ENCODE data around the gene RB1.
"Not testable (repeated sequence)": the region's sequence is repeated elsewhere in the genome, so short reads cannot be mapped to it uniquely, and the experiment has no call there.

The RB1 gene

GRCh38 chr13:48410199-48410598, 106.6 kb downstream of the RB1 start:
- no peak for DNase-seq

DNA sequence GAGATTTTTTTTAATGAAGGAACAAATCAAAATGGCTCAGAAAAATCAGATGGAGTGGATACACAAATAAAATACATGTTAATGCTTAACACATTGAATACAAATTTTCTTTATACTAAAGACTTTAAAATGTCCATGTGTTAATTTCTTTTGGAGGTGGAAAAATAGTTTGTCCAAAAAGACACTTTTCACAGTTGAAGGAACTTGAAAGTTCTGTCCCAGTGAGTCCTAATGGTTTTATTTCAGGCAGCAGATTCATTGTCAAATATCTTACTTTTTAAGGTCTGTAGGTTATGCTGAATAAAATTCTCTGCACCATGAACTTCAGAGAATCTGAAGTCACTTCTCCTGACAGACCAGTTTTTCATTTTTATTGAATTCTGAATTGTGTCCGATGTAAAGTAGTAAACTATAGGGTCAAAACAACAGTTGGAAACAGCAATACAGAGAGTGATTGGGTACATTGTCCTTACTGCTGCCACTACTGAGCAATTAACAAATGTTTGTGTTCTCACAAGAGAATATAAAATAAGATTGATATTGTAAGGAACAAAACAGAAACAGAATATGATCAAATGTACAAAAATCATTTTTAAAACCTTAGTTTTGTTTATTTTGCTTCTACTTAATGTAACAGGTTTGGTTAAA, 107.7 kb downstream of the RB1 start:
- no peak for DNase-seq

- peak; percentile 59 for DNase-seq
Observed at GRCh38 chr13:48411841-48412531, 108.4 kb downstream of the RB1 start.

DNA sequence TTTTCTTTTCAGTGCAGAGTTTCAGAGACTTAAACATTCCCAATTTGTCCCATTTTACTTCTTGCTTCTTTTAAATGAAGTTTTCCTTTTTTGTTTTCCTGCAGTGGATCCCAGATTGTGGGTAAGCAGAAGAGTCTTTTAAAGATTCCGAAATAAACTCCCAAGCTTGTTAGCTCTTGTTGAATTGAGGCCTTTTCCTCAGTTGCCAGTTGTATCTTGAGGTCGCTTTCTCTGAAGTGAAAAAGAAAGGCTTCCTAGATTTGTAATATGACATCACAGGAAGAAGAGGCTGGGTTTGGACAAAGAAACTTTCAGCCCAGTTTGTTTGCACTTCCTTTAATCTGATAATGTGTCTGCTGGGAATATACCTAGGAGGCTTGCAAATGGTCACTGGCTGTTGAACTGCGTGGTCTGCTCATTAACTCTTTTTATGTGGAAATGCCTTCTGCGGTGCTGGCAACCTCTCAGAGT, 109.4 kb downstream of the RB1 start, which contains the start of gene LPAR6:
Gene LPAR6, minus strand, starts transcription at position 233 of the 471 bp plus-strand sequence. CDS start 690 bp downstream, outside the sequence.
- DNase-seq: peak; percentile 65

GRCh38 chr13:48414501-48414900, 111.0 kb downstream of the RB1 start:
- no peak for DNase-seq

DNA sequence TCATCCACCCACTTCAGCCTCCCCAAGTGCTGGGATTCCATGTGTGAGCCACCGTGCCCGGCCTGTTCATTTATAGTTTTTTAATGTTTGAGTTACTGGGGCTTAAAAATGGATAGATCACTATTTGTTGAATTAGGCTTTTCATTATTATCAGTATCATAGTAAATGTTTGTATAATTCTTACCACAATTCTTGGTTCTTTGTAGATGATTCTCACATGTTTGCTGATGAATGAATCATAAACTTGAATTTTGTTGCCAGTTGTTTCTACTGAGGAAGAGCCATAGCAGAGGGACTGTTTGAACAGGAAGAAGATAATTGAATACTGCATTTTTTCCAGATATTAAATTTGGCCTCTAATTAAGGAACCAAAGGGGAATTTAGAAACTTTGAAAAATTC, 112.0 kb downstream of the RB1 start:
- no peak for DNase-seq

DNA sequence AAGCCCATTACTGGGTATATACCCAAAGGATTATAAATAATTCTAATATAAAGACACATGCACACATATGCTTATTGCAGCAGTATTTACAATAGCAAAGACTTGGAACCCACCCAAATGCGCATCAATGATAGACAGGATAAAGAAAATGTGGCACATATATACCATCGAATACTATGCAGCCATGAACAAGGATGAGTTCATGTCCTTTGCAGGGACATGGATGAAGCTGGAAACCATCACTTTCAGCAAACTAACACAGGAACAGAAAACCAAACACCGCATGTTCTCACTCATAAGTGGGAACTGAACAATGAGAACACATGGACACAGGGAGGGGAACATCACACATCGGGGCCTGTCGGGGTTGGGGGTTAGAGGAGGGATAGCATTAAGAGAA, 118.5 kb downstream of the RB1 start:
- DNase-seq: not testable (repeated sequence)

DNA sequence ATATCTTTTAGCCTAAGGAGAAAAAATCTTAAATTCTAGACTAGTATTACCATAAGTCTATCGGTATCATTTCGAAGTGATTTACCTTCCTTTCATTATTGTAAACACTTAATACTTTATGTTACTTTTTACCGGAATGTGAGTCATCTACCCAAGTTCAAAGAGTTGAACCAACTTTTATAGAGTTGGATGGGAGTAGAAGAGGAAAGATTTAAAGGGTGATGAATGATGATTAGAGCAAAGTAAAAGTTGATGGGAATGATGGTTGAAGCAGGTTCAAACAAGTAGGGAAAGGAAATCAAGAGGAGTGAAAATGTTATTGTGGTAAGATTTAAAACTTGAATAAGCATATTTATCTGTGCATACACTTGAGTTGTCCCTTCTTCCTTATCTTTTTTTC, 120.7 kb downstream of the RB1 start:
- no peak for DNase-seq

DNA sequence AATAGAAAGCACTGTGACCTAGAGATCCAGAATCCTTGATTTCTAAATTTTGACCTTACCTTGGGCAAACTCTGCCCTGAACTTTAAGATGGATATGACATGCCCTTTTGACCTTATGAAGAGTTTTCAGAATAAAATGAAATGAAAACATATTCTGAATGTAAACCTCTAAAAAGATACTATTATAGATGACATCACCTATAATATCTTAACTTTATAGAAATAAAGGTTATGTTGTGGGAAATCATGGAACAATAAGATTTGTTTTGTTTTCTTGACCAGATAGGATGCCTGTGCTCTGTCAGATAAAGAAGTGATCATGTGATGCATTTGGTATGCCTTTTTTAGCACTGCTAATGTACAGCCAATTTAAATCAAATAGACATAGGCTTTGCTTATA, 122.5 kb downstream of the RB1 start:
- no peak for DNase-seq

- not testable (repeated sequence) for DNase-seq
Observed at GRCh38 chr13:48426755-48427298, 123.3 kb downstream of the RB1 start.

- no peak for DNase-seq
Observed at GRCh38 chr13:48429036-48429435, 125.5 kb downstream of the RB1 start.

DNA sequence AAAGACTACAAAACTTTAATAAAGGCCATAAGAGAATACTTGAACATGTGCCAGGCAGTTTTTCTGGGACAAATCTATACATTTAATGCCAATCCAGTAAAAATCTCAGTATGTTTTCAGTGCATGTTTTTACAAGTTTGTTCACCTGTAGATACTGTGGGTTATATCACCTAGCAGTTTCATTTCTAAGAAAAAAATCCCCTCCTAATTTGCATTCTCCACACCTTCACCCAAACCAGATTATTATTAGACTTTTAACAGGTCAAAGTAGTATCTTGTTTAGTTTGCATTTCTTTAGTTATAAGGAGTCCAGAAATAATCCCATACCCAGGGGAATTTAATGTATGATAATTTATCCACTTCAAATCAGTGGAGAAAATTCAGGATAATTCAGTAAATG, 126.3 kb downstream of the RB1 start:
- no peak for DNase-seq

- DNase-seq: no peak
Observed at GRCh38 chr13:48431431-48431830, 127.9 kb downstream of the RB1 start.

- DNase-seq: no peak
Observed at GRCh38 chr13:48431987-48432615, 128.6 kb downstream of the RB1 start.

- no peak for DNase-seq
Observed at GRCh38 chr13:48434200-48434599, 130.6 kb downstream of the RB1 start.

GRCh38 chr13:48436661-48437288, 133.2 kb downstream of the RB1 start:
- no peak for DNase-seq

- DNase-seq: no peak
Observed at GRCh38 chr13:48437371-48437770, 133.8 kb downstream of the RB1 start.

GRCh38 chr13:48443442-48444208, 140.1 kb downstream of the RB1 start:
- DNase-seq: no peak

DNA sequence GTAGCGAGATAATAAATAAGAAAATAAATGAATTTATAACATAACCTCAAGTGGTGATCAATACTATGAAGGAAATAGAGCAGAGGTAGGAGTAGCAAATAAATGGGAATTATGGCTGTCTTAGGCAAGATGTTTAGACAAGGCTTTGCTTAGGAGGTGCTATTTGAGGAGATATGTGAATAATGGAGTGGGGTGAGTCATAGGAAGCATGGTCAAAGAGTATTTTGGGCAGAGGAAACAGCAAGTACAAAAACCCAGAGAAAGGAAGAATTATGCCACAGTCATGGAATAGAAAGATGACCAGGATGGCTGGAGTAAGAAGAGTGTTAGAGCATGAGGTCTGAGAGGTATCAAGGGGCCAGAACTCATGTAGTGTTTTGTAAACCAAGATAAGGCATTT, 142.9 kb downstream of the RB1 start:
- DNase-seq: no peak

- DNase-seq: no peak
Observed at GRCh38 chr13:48448285-48448958, 144.9 kb downstream of the RB1 start.

- DNase-seq: no peak
Observed at GRCh38 chr13:48448959-48449614, 145.5 kb downstream of the RB1 start.
